ENCODE measurements around the gene PPP2R5A. TPM values are rescaled to one million over a fixed set of nuclear protein-coding genes. Genes with fewer than 3 reads are reported as not detected.
"Not testable (repeated sequence)": the region's sequence is repeated elsewhere in the genome, so short reads cannot be mapped to it uniquely, and the experiment has no call there.

PPP2R5A gene
- total RNA-seq, 1 donor from 2014 or later = 17.5 TPM

DNA sequence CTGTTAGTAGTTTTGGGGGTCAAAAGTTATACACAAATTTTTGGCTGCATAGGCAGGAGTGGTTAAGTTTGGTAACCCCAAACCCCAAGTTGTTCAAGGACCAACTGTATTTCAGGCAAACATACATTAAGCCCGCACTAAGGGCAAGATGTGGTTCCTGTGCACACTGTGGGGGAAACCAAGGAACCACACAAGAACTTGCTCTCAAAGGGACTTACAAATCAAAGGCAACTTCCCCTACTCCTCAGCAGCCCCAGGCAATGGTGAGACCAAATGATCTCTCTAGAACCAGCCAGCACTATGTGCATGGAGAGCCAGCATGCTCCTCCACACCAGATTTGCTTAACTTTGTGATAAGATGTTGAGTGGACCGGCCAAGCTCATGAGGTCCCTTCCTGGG, 94.2 kb downstream of the PPP2R5A start:
- DNase-seq (ENCODE audit: extremely low spot score, unreplicated experiment) = no peak
- H3K9me3 Mint-ChIP-seq (ENCODE audit: unreplicated experiment) = no peaks in the 10 kb centered on the region
- TF ChIP-seq, protein P1, sequence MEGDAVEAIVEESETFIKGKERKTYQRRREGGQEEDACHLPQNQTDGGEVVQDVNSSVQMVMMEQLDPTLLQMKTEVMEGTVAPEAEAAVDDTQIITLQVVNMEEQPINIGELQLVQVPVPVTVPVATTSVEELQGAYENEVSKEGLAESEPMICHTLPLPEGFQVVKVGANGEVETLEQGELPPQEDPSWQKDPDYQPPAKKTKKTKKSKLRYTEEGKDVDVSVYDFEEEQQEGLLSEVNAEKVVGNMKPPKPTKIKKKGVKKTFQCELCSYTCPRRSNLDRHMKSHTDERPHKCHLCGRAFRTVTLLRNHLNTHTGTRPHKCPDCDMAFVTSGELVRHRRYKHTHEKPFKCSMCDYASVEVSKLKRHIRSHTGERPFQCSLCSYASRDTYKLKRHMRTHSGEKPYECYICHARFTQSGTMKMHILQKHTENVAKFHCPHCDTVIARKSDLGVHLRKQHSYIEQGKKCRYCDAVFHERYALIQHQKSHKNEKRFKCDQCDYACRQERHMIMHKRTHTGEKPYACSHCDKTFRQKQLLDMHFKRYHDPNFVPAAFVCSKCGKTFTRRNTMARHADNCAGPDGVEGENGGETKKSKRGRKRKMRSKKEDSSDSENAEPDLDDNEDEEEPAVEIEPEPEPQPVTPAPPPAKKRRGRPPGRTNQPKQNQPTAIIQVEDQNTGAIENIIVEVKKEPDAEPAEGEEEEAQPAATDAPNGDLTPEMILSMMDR (IDR thresholded peaks at IDR 0.05) = no peak
- peaks cover 30% of the 10 kb centered on the region for H3K36me3 Mint-ChIP-seq (ENCODE audit: unreplicated experiment)
- no peaks in the 10 kb centered on the region for H3K27me3 Mint-ChIP-seq (ENCODE audit: unreplicated experiment)
- no peak overlapping the region for H3K27ac Mint-ChIP-seq (ENCODE audit: unreplicated experiment)
- no peak overlapping the region for H3K4me3 Mint-ChIP-seq (ENCODE audit: unreplicated experiment)
- no peaks in the 10 kb centered on the region for H3K4me1 Mint-ChIP-seq (ENCODE audit: unreplicated experiment)

DNA sequence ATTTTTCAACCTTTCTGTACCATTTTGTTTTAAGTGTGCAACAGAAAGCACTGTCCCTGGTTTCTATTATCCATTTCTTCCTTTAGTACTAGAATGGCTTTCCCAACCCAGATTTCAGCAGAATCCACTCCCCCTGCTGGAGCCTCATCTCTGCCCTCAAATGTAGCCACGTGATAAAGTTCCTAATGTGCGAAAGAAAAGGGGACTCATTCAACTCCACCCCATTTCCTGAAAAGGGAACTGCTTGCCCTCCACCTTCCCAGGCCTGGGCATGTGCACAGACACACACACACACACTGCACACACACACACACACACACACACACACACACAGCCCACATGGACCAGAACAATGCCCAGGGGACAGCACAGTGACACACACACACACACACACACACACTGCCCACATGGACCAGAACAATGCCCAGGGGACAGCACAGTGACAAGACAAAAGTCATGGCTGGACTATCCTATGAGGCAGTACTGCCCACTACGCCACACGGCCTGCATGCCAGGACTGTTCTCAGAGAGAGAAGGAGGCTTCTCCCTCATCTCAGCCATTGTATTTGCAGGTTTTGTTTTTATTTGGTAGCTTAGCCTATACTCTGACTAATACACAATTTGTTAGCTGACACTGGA, 96.3 kb downstream of the PPP2R5A start:
- no peaks in the 10 kb centered on the region for H3K27me3 Mint-ChIP-seq (ENCODE audit: unreplicated experiment)
- H3K27ac Mint-ChIP-seq (ENCODE audit: unreplicated experiment) = no peak overlapping the region
- no peak overlapping the region for H3K4me3 Mint-ChIP-seq (ENCODE audit: unreplicated experiment)
- no peaks in the 10 kb centered on the region for H3K9me3 Mint-ChIP-seq (ENCODE audit: unreplicated experiment)
- DNase-seq (ENCODE audit: extremely low spot score, unreplicated experiment) = no peak
- peaks cover 36% of the 10 kb centered on the region for H3K36me3 Mint-ChIP-seq (ENCODE audit: unreplicated experiment)
- H3K4me1 Mint-ChIP-seq (ENCODE audit: unreplicated experiment) = no peaks in the 10 kb centered on the region
- TF ChIP-seq, protein P1 (IDR thresholded peaks at IDR 0.05) = no peak

DNA sequence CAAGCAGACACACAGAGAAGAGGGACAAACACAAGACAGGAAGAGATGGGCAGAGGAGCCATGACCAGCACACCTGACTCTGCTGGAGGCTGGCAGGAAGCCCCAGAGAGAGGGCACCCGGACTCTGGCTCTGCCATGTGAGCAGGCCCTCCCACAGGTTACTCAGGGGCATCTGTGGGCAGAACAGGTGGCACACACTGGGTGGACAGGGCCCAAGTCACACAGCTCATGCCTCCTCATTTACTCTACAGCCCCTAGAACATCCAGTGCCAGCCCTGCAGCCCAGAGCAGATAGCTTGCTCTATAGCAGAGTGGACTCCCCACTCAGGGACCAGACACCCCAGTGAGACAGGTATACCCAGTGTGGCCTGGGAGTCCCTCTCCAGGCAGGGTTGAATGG, 100.8 kb downstream of the PPP2R5A start:
- Mint-ChIP-seq H3K9me3 (ENCODE audit: unreplicated experiment) (peaks cover 9% of the 10 kb centered on the region), H3K4me1 (ENCODE audit: unreplicated experiment) (no peaks in the 10 kb centered on the region), H3K36me3 (ENCODE audit: unreplicated experiment) (peaks cover 45% of the 10 kb centered on the region), H3K4me3 (ENCODE audit: unreplicated experiment) (no peak overlapping the region), H3K27me3 (ENCODE audit: unreplicated experiment) (no peaks in the 10 kb centered on the region), H3K27ac (ENCODE audit: unreplicated experiment) (no peak overlapping the region)
- no peak for DNase-seq (ENCODE audit: extremely low spot score, unreplicated experiment)
- TF ChIP-seq, protein P1 (IDR thresholded peaks at IDR 0.05) = no peak

DNA sequence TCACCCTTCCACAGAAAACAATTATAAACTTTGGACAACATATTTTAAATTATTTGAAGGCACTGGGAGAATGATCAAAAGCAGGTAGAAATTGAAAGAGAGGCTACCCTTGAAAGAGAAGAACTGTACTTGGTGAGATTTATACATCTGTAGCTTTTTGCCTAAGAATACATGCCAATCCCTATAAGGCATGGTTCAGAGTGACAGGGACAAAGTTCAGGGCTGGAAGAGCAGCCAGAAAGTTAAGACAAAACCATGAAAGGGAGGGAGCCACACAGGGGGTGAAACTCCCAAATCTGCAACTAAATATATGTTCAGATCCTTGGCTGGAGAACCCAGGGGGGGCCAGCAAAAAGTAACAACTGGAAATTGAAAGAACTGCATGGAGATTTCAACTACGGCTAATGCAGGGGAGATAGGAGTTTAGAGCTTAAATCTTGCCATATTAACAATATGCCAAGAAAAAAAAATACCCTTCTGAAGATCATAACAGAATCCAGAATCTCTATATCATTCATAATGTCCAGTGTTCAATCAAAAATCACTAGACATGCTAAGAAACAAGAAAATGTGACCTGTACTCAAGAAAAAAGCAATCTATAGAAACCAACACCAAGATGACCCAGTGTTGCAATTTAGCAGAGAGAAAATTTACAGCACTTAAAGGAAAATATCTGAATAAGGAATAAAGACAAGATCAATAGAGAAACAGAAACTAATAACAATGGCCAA, 103.9 kb downstream of the PPP2R5A start:
- Mint-ChIP-seq H3K9me3 (ENCODE audit: unreplicated experiment) (peaks cover 20% of the 10 kb centered on the region), H3K27ac (ENCODE audit: unreplicated experiment) (no peak overlapping the region), H3K36me3 (ENCODE audit: unreplicated experiment) (peaks cover 46% of the 10 kb centered on the region), H3K4me1 (ENCODE audit: unreplicated experiment) (no peaks in the 10 kb centered on the region), H3K27me3 (ENCODE audit: unreplicated experiment) (no peaks in the 10 kb centered on the region), H3K4me3 (ENCODE audit: unreplicated experiment) (no peak overlapping the region)
- DNase-seq (ENCODE audit: extremely low spot score, unreplicated experiment) = no peak
- TF ChIP-seq, protein P1 (IDR thresholded peaks at IDR 0.05) = no peak

DNA sequence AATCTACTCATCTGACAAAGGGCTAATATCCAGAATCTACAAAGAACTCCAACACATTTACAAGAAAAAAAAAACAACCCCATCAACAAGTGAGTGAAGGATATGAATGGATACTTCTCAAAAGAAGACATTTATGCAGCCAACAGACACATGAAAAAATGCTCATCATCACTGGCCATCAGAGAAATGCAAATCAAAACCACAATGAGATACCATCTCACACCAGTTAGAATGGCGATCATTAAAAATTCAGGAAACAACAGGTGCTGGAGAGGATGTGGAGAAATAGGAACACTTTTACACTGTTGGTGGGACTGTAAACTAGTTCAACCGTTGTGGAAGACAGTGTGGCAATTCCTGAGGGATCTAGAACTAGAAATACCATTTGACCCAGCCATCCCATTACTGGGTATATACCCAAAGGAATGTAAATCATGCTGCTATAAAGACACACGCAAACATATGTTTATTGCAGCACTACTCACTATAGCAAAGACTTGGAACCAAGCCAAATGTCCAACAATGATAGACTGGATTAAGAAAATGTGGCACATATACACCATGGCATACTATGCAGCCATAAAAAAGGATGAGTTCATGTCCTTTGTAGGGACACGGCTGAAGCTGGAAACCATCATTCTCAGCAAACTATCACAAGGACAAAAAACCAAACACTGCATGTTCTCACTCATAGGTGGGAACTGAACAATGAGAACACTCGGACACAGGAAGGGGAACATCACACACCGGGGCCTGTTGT, 110.6 kb downstream of the PPP2R5A start:
- Mint-ChIP-seq H3K9me3 (ENCODE audit: unreplicated experiment) (peaks cover 28% of the 10 kb centered on the region), H3K36me3 (ENCODE audit: unreplicated experiment) (peaks cover 38% of the 10 kb centered on the region)
- H3K27me3 Mint-ChIP-seq (ENCODE audit: unreplicated experiment); DNase-seq (ENCODE audit: extremely low spot score, unreplicated experiment); H3K4me3 Mint-ChIP-seq (ENCODE audit: unreplicated experiment); H3K27ac Mint-ChIP-seq (ENCODE audit: unreplicated experiment); H3K4me1 Mint-ChIP-seq (ENCODE audit: unreplicated experiment): not testable (repeated sequence)

Measured in osteocyte (in vitro differentiated cells).